Measurements from ENCODE around the gene VGF. TPM values are rescaled to one million over a fixed set of nuclear protein-coding genes. Genes with fewer than 3 reads are reported as not detected.

VGF gene
- total RNA-seq, 4 donors from 2014 or later: 0.94 TPM; not detected in 3

DNA sequence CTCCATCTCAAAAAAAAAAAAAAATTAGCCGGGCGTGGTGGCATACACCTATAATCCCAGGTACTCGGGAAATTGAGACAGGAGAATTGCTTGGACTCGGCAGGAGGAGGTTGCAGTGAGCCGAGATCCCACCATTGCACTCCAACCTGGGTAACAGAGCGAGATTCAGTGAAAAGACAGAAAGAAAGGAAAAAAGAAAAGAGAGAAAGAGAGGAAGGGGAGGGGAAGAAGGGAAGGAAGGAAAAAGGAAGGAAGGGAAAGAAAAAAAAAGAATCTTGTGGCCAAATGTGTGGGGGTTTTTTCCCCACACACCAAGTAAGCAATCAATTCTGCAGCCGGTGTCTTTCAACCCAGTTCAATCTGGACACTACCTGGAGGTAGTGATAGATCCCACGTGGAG lies 23.7 kb upstream of the VGF start:
- Histone ChIP-seq H3K36me3 (no peaks in the 10 kb centered on the region), H3K27ac (no peak overlapping the region), H3K4me3 (no peak overlapping the region), H3K4me1 (peaks cover 0 to 13% (median 2%) of the 10 kb centered on the region in 4 donors), H3K27me3 (no peaks in the 10 kb centered on the region), H3K9me3 (no peaks in the 10 kb centered on the region)
- TF ChIP-seq CTCF (IDR thresholded peaks at IDR 0.05) (no peak), POLR2A (IDR thresholded peaks at IDR 0.05) (no peak)
- DNase-seq: no peak

DNA sequence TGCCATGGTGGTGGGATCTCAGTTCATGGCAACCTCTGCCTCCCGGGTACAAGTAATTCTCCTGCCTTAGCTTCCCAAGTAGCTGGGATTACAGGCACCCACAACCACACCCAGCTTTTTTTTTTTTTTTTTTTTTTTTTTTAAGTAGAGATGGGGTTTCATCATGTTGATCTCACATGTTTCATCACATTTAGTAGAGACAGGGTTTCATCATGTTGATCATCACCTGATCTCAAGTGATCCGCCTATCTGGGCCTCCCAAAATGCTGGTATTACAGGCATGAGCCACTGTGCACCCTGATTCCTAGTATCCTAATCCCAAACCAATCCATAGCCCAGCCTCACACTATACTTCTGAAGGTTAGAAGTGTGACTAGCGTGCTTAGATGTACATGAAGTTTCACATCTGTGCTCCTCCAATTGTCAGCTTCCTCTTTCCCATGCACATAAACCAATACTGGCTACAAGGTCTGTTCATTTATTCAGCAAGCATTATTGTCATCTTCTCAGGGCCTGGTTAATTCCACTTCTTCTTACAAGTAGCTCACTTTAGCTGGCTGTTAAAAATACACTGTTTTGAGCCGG lies 21.6 kb upstream of the VGF start:
- TF ChIP-seq CTCF (IDR thresholded peaks at IDR 0.05) (no peak), POLR2A (IDR thresholded peaks at IDR 0.05) (no peak)
- H3K4me3 ChIP-seq: no peak overlapping the region
- no peaks in the 10 kb centered on the region for H3K9me3 ChIP-seq
- H3K27me3 ChIP-seq: no peaks in the 10 kb centered on the region
- H3K4me1 ChIP-seq: peaks cover 0 to 13% (median under 1%) of the 10 kb centered on the region in 4 donors
- no peaks in the 10 kb centered on the region for H3K36me3 ChIP-seq
- no peak overlapping the region for H3K27ac ChIP-seq
- no peak for DNase-seq

DNA sequence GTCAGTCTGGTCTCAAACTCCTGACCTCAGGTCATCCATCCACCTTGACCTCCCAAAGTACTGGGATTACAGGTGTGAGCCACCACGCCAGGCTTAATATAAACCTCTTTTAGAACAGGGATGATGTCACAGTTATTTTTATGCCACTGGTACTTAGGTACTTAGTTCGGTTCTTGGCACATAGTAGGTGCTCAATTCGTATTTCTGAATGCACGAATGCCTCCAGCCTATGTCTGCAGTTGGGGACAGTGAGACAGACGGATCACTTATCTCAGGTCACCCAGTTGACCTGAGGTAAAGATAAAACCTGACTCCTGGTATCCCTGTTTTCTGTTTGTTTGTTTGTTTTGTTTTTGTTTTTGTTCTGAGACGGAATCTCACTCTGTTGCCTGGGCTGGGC lies 20.8 kb upstream of the VGF start:
- Histone ChIP-seq H3K4me3 (no peak overlapping the region), H3K36me3 (no peaks in the 10 kb centered on the region), H3K27me3 (no peaks in the 10 kb centered on the region), H3K27ac (no peak overlapping the region), H3K4me1 (peaks cover 0 to 13% (median 0%) of the 10 kb centered on the region in 4 donors), H3K9me3 (no peaks in the 10 kb centered on the region)
- TF ChIP-seq CTCF (IDR thresholded peaks at IDR 0.05) (no peak), POLR2A (IDR thresholded peaks at IDR 0.05) (no peak)
- DNase-seq: no peak

DNA sequence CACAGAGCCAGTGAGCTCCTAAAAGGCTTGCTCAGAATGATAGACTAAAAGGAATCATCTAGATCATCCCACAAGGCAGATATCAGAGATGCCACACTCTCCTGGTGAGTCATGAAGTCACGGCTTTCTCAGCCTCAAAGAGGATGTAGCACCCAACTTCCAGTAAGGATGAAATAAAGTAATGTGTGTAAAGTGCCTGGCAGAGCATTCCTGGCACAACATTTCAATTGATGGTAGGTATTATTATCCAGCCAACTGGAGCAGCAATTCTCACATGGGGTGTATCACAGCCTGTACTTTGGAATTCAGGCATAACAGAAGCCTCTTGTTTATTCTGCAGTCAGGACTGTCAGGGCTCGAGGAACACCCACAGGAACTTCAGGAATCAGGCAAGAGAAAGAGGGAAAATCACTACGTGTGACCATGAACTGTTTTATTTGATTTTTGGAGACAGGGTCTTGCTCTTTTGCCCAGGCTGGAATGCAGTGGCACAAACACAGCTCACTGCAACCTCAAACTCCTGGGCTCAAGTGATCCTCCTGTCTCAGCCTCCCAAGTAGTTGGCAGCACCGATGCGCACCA lies 20.0 kb upstream of the VGF start:
- no peaks in the 10 kb centered on the region for H3K9me3 ChIP-seq
- no peaks in the 10 kb centered on the region for H3K36me3 ChIP-seq
- H3K4me3 ChIP-seq: no peak overlapping the region
- H3K27me3 ChIP-seq: peaks cover 0 to under 1% of the 10 kb centered on the region in 2 donors
- H3K27ac ChIP-seq: peak overlapping the region in 1 of 4 donors; percentile 34
- DNase-seq: no peak
- peaks cover 0 to 14% (median under 1%) of the 10 kb centered on the region in 4 donors for H3K4me1 ChIP-seq
- no peak for TF ChIP-seq CTCF (IDR thresholded peaks at IDR 0.05)
- TF ChIP-seq POLR2A (IDR thresholded peaks at IDR 0.05): no peak

DNA sequence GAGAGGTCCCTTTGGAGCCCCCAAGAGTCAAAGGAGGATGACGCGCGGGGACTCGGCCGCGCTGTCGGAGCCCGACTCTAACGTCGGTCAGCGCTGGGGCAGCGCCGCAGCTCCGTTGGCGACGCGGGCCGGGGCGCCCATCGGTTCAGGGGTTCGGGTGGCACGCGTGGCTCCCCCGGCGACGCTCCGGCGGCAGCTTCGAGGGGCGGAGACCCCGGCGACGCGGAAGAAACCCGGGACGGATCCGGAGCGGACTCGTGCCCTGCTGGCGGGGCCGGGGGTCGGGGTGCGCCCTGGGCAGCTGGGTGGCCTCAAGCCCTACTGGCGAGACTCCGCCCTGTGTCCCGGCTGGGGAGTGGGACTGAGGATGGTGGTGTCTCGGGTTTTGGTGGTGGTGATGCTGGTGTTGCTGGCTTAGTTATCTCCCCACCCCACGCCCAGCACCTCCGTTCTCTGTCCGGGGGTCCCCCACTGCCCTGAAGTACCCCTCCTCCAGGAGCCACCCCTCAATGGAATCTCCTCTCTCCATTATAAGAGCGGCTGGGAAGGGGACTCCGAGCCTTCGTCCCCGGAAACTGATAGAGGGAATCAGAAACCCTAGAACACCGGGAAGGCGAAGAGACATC lies 14.9 kb upstream of the VGF start, which contains the start of gene NAT16:
TSS of gene NAT16 (minus strand) at position 164 of the 626 bp plus-strand sequence. CDS start 5,486 bp downstream, outside the sequence.
- no peak for DNase-seq
- Histone ChIP-seq H3K9me3 (no peaks in the 10 kb centered on the region), H3K27ac (no peak within 1 kb of the TSS), H3K27me3 (peaks cover 0 to 21% of the 10 kb centered on the region in 2 donors), H3K4me3 (peak within 1 kb of the TSS in 1 of 4 donors; percentile 14), H3K36me3 (no peaks in the 10 kb centered on the region), H3K4me1 (peaks cover 0 to 20% (median 2%) of the 10 kb centered on the region in 4 donors)
- TF ChIP-seq POLR2A (IDR thresholded peaks at IDR 0.05) (no peak), CTCF (IDR thresholded peaks at IDR 0.05) (no peak)
